ENCODE data around the gene CTDNEP1. TPM values are rescaled to one million over a fixed set of nuclear protein-coding genes. Genes with fewer than 3 reads are reported as not detected.

CTDNEP1 gene
- polyA plus RNA-seq, 1 donor (not counting 4 experiments of a cell fraction or from before 2014, with no cell fraction given), result 66.2 TPM

DNA sequence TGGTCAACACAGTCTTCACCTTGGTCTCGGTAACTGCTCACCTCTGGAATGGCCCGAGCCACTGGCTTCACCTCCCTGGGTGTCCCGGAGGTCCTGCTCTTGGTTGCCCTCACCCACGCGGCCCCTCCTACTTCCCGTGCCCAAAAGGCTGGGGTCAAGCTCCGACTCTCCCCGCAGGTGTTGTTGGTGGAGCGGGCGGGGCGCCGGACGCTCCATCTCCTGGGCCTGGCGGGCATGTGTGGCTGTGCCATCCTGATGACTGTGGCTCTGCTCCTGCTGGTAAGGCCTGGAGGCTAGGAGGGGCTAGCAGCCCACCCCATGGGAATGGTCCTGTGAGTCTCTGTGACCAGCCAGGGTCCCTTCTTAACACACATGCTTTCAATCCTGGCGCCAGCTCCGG, 33.4 kb upstream of the CTDNEP1 start:
- no peaks in the 10 kb centered on the region for H3K9me1 ChIP-seq (ENCODE audit: control insufficient read depth, extremely low read depth, insufficient read depth, low read length)
- dilution Hi-C loops (cut with MboI; ENCODE audit: extremely low pct_ligation_motif_present, low sequenced_read_pairs), result no loop called here
- no peak overlapping the region for H3K9ac ChIP-seq (ENCODE audit: control insufficient read depth, extremely low read depth, insufficient read depth, low read length)
- H3K27me3 ChIP-seq (ENCODE audit: control insufficient read depth, extremely low read depth, insufficient read depth, low read length), result peaks cover 46% of the 10 kb centered on the region
- FAIRE-seq, result no peak
- no peak overlapping the region for H3K27ac ChIP-seq (ENCODE audit: control insufficient read depth, insufficient read depth, low read length)
- H2AFZ ChIP-seq (ENCODE audit: control insufficient read depth, low read length), result no peak overlapping the region
- H3K79me2 ChIP-seq (ENCODE audit: control insufficient read depth, insufficient read depth, low read length), result no peaks in the 10 kb centered on the region
- no peak for DNase-seq (ENCODE audit: low read depth, low spot score)
- no peak overlapping the region for H3K4me2 ChIP-seq (ENCODE audit: control insufficient read depth, extremely low read depth, insufficient read depth, low read depth, low read length)
- H4K20me1 ChIP-seq (ENCODE audit: control insufficient read depth, extremely low read depth, insufficient read depth, low read length), result no peaks in the 10 kb centered on the region
- no peaks in the 10 kb centered on the region for H3K36me3 ChIP-seq (ENCODE audit: control insufficient read depth in 2 of 2, extremely low read depth in 1 of 2, insufficient read depth in 2 of 2, low read length in 2 of 2)
- no peak overlapping the region for H3K4me3 ChIP-seq (ENCODE audit: control insufficient read depth in 2 of 3, extremely low read depth in 1 of 3, insufficient read depth in 2 of 3, low read depth in 1 of 3, low read length in 3 of 3)
- TF ChIP-seq, protein P1, sequence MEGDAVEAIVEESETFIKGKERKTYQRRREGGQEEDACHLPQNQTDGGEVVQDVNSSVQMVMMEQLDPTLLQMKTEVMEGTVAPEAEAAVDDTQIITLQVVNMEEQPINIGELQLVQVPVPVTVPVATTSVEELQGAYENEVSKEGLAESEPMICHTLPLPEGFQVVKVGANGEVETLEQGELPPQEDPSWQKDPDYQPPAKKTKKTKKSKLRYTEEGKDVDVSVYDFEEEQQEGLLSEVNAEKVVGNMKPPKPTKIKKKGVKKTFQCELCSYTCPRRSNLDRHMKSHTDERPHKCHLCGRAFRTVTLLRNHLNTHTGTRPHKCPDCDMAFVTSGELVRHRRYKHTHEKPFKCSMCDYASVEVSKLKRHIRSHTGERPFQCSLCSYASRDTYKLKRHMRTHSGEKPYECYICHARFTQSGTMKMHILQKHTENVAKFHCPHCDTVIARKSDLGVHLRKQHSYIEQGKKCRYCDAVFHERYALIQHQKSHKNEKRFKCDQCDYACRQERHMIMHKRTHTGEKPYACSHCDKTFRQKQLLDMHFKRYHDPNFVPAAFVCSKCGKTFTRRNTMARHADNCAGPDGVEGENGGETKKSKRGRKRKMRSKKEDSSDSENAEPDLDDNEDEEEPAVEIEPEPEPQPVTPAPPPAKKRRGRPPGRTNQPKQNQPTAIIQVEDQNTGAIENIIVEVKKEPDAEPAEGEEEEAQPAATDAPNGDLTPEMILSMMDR (optimal IDR thresholded peaks at IDR 0.05 in 1 of 3, IDR thresholded peaks at IDR 0.05 in 1 of 3, conservative IDR thresholded peaks at IDR 0.05 in 1 of 3; ENCODE audit: extremely low read depth in 1 of 3, insufficient read depth in 2 of 3, low read length in 3 of 3), result no peak
- no peak for TF ChIP-seq EZH2 (IDR thresholded peaks at IDR 0.05; ENCODE audit: low read length)
- H3K9me3 ChIP-seq (ENCODE audit: control insufficient read depth, low read depth, low read length), result no peaks in the 10 kb centered on the region
- peaks cover 15% of the 10 kb centered on the region for H3K4me1 ChIP-seq (ENCODE audit: control insufficient read depth, extremely low read depth, insufficient read depth, low read length)

DNA sequence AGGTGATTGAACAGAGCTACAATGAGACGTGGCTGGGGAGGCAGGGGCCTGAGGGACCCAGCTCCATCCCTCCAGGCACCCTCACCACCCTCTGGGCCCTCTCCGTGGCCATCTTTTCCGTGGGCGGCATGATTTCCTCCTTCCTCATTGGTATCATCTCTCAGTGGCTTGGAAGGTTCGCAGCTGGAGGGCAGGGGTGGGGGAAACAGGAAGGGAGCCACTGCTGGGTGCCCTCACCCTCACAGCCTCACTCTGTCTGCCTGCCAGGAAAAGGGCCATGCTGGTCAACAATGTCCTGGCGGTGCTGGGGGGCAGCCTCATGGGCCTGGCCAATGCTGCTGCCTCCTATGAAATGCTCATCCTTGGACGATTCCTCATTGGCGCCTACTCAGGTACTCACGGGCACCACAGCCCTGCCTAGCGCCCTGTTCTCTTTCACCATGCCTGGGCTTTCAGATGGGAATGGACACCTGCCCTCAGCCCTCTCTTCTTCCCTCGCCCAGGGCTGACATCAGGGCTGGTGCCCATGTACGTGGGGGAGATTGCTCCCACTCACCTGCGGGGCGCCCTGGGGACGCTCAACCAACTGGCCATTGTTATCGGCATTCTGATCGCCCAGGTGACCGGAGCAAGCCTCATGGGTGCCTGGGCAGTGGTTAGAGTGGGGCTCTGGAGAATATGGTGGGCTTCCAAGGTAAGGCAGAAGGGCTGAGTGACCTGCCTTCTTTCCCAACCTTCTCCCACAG, 32.1 kb upstream of the CTDNEP1 start:
- no peak overlapping the region for H3K4me2 ChIP-seq (ENCODE audit: control insufficient read depth, extremely low read depth, insufficient read depth, low read depth, low read length)
- H3K36me3 ChIP-seq (ENCODE audit: control insufficient read depth in 2 of 2, extremely low read depth in 1 of 2, insufficient read depth in 2 of 2, low read length in 2 of 2), result no peaks in the 10 kb centered on the region
- DNase-seq (ENCODE audit: low read depth, low spot score) (no peak), FAIRE-seq (no peak)
- no peak overlapping the region for H2AFZ ChIP-seq (ENCODE audit: control insufficient read depth, low read length)
- H3K9ac ChIP-seq (ENCODE audit: control insufficient read depth, extremely low read depth, insufficient read depth, low read length), result no peak overlapping the region
- no peaks in the 10 kb centered on the region for H3K9me3 ChIP-seq (ENCODE audit: control insufficient read depth, low read depth, low read length)
- no peaks in the 10 kb centered on the region for H3K79me2 ChIP-seq (ENCODE audit: control insufficient read depth, insufficient read depth, low read length)
- TF ChIP-seq EZH2 (IDR thresholded peaks at IDR 0.05; ENCODE audit: low read length), result no peak
- TF ChIP-seq, protein P1 (optimal IDR thresholded peaks at IDR 0.05 in 1 of 3, IDR thresholded peaks at IDR 0.05 in 1 of 3, conservative IDR thresholded peaks at IDR 0.05 in 1 of 3; ENCODE audit: extremely low read depth in 1 of 3, insufficient read depth in 2 of 3, low read length in 3 of 3), result no peak
- H3K27ac ChIP-seq (ENCODE audit: control insufficient read depth, insufficient read depth, low read length), result no peak overlapping the region
- no peak overlapping the region for H3K4me3 ChIP-seq (ENCODE audit: control insufficient read depth in 2 of 3, extremely low read depth in 1 of 3, insufficient read depth in 2 of 3, low read depth in 1 of 3, low read length in 3 of 3)
- peaks cover 16% of the 10 kb centered on the region for H3K4me1 ChIP-seq (ENCODE audit: control insufficient read depth, extremely low read depth, insufficient read depth, low read length)
- H4K20me1 ChIP-seq (ENCODE audit: control insufficient read depth, extremely low read depth, insufficient read depth, low read length), result no peaks in the 10 kb centered on the region
- dilution Hi-C loops (cut with MboI; ENCODE audit: extremely low pct_ligation_motif_present, low sequenced_read_pairs), result no loop called here
- H3K9me1 ChIP-seq (ENCODE audit: control insufficient read depth, extremely low read depth, insufficient read depth, low read length), result no peaks in the 10 kb centered on the region
- peaks cover 46% of the 10 kb centered on the region for H3K27me3 ChIP-seq (ENCODE audit: control insufficient read depth, extremely low read depth, insufficient read depth, low read length)

All from keratinocyte (primary cell).